GM18909 (cell line): ENCODE measurements around the gene NECAB3.
A peak's percentile ranks its signal among the peaks of the same experiment; 100 is the strongest.
"Not testable (repeated sequence)": the region's sequence is repeated elsewhere in the genome, so short reads cannot be mapped to it uniquely, and the experiment has no call there.

Experiments
- ATAC-seq: cut with Tn5 transposase; IDR thresholded peaks from one replicate; pipeline ENCODE4 v1.9.1; 2021; ENCODE audit warnings: mild to moderate bottlenecking; ENCODE audit not compliant: unreplicated experiment, poor library complexity

Gene NECAB3

GRCh38 chr20:33653218-33653899 lies 20.9 kb downstream of the NECAB3 start:
- ATAC-seq = peak; percentile 39

GRCh38 chr20:33651562-33652048 lies 22.6 kb downstream of the NECAB3 start:
- ATAC-seq = no peak

GRCh38 chr20:33650753-33651561 lies 23.3 kb downstream of the NECAB3 start:
- ATAC-seq = no peak

- no peak for ATAC-seq
Observed at GRCh38 chr20:33650111-33650752, 24.0 kb downstream of the NECAB3 start.

GRCh38 chr20:33649201-33649681 lies 25.0 kb downstream of the NECAB3 start:
- no peak for ATAC-seq

- ATAC-seq = no peak
Observed at GRCh38 chr20:33648396-33649004, 25.7 kb downstream of the NECAB3 start.

GRCh38 chr20:33647603-33648395 lies 26.4 kb downstream of the NECAB3 start:
- peak; percentile 66 for ATAC-seq

- not testable (repeated sequence) for ATAC-seq
Observed at GRCh38 chr20:33646959-33647602, 27.1 kb downstream of the NECAB3 start.

- ATAC-seq = no peak
Observed at GRCh38 chr20:33646191-33646590, 28.0 kb downstream of the NECAB3 start.

GRCh38 chr20:33645396-33645795 lies 28.8 kb downstream of the NECAB3 start:
- ATAC-seq = no peak

GRCh38 chr20:33645072-33645358 lies 29.2 kb downstream of the NECAB3 start:
- ATAC-seq = no peak

GRCh38 chr20:33644313-33645071 lies 29.7 kb downstream of the NECAB3 start:
- ATAC-seq = no peak

GRCh38 chr20:33640287-33640686 lies 33.9 kb downstream of the NECAB3 start:
- no peak for ATAC-seq

GRCh38 chr20:33636776-33637175 lies 37.5 kb downstream of the NECAB3 start:
- ATAC-seq = no peak

GRCh38 chr20:33635341-33635740 lies 38.9 kb downstream of the NECAB3 start:
- ATAC-seq = no peak

GRCh38 chr20:33631910-33632309 lies 42.3 kb downstream of the NECAB3 start:
- not testable (repeated sequence) for ATAC-seq

GRCh38 chr20:33630507-33630906 lies 43.7 kb downstream of the NECAB3 start:
- no peak for ATAC-seq

- ATAC-seq = no peak
Observed at GRCh38 chr20:33629979-33630378, 44.2 kb downstream of the NECAB3 start.

GRCh38 chr20:33629533-33629932 lies 44.7 kb downstream of the NECAB3 start:
- ATAC-seq = no peak
